Measurements from ENCODE around the gene ADD3. TPM values are rescaled to one million over a fixed set of nuclear protein-coding genes. Genes with fewer than 3 reads are reported as not detected.

ADD3 gene
- total RNA-seq, 4 donors from 2014 or later: 257 to 644 (median 358) TPM

- 89 to 90% methylated on average over 3 of the region's 3 CpGs for WGBS, 2 donors
- H3K4me1 ChIP-seq: no peaks in the 10 kb centered on the region
- no peak overlapping the region for H3K4me3 ChIP-seq (replicated peaks in 1 of 3)
- H3K9me3 ChIP-seq: no peaks in the 10 kb centered on the region
- H3K36me3 ChIP-seq: no peaks in the 10 kb centered on the region
- no peaks in the 10 kb centered on the region for H3K27me3 ChIP-seq
- TF ChIP-seq POLR2A (IDR thresholded peaks at IDR 0.05) (no peak), CTCF (IDR thresholded peaks at IDR 0.05) (no peak)
- H3K27ac ChIP-seq: no peak overlapping the region
- intact Hi-C loops (cut with DNase I): no loop called here
- no peak for DNase-seq
Measured at GRCh38 chr10:109987452-109988211, 20.2 kb upstream of the ADD3 start.

- DNase-seq: no peak
- H3K4me1 ChIP-seq: no peaks in the 10 kb centered on the region
- no peak overlapping the region for H3K4me3 ChIP-seq (replicated peaks in 1 of 3)
- H3K27ac ChIP-seq: no peak overlapping the region
- no peak for TF ChIP-seq CTCF (IDR thresholded peaks at IDR 0.05)
- TF ChIP-seq POLR2A (IDR thresholded peaks at IDR 0.05): no peak
- H3K9me3 ChIP-seq: no peaks in the 10 kb centered on the region
- intact Hi-C loops (cut with DNase I): no loop called here
- 79 to 89% methylated on average over 1 of the region's 1 CpG for WGBS, 2 donors
- H3K36me3 ChIP-seq: no peaks in the 10 kb centered on the region
- H3K27me3 ChIP-seq: no peaks in the 10 kb centered on the region
Measured at GRCh38 chr10:109988212-109988596, 19.6 kb upstream of the ADD3 start.

GRCh38 chr10:109991266-109991855 lies 16.4 kb upstream of the ADD3 start:
- no peak for TF ChIP-seq POLR2A (IDR thresholded peaks at IDR 0.05)
- TF ChIP-seq CTCF (IDR thresholded peaks at IDR 0.05): no peak
- H3K4me3 ChIP-seq (replicated peaks in 1 of 3): no peak overlapping the region
- WGBS, 2 donors: 95 to 98% methylated on average over 1 of the region's 1 CpG
- peaks cover 11 to 13% of the 10 kb centered on the region in 2 donors for H3K4me1 ChIP-seq
- no peaks in the 10 kb centered on the region for H3K27me3 ChIP-seq
- no peaks in the 10 kb centered on the region for H3K9me3 ChIP-seq
- DNase-seq: no peak
- intact Hi-C loops (cut with DNase I): no loop called here
- H3K36me3 ChIP-seq: no peaks in the 10 kb centered on the region
- H3K27ac ChIP-seq: no peak overlapping the region

GRCh38 chr10:109992485-109992884 lies 15.3 kb upstream of the ADD3 start:
- H3K4me3 ChIP-seq (replicated peaks in 1 of 3): no peak overlapping the region
- intact Hi-C loops (cut with DNase I): no loop called here

More at GRCh38 chr10:109992485-109992884, 15.3 kb upstream of the ADD3 start:
- 76 to 82% methylated on average over 3 of the region's 3 CpGs for WGBS, 2 donors
- Histone ChIP-seq H3K27ac (no peak overlapping the region), H3K27me3 (no peaks in the 10 kb centered on the region), H3K36me3 (no peaks in the 10 kb centered on the region), H3K9me3 (no peaks in the 10 kb centered on the region), H3K4me1 (peaks cover 11 to 17% of the 10 kb centered on the region in 2 donors)
- no peak for DNase-seq
- TF ChIP-seq POLR2A (IDR thresholded peaks at IDR 0.05): no peak
- no peak for TF ChIP-seq CTCF (IDR thresholded peaks at IDR 0.05)
